HEK293 (cell line): ENCODE results near the gene CFAP43.

Experiments
- CTCF ChIA-PET: fragments of 350-600 bp; formaldehyde crosslinking; extraction: SDS; loops from one replicate; lab custom pipeline; 2021; ENCODE audit warnings: antibody characterized with exemption; lab: Yijun Ruan, JAX
- POLR2A ChIA-PET: fragments of 300-600 bp; formaldehyde crosslinking; extraction: SDS; loops from one replicate; lab custom pipeline; 2020; ENCODE audit warnings: antibody characterized with exemption, inconsistent platforms; lab: Yijun Ruan, JAX
- H3K27ac ChIP-seq: fragments of 200-500 bp; sonication (Bioruptor generic); 2 replicates; pipeline ENCODE4 v1.5.1; 2014; ENCODE audit warnings: low read depth, low read length, control low read depth, inconsistent platforms; ENCODE audit errors: extremely low read depth
- H3K36me3 ChIP-seq, 2 experiments: fragments of 200-500 bp in 1 of 2; sonication (Bioruptor generic) in 1 of 2; 1 replicate in 1 of 2; 2 replicates in 1 of 2; pipeline ENCODE4 v1.5.1; 2014 to 2017; ENCODE audit warnings: inconsistent platforms in 2 of 2, low read length in 2 of 2; ENCODE audit not compliant: control insufficient read depth in 2 of 2, insufficient read depth in 1 of 2
- H3K4me1 ChIP-seq: fragments of 200-500 bp; sonication (Bioruptor generic); 2 replicates; pipeline ENCODE4 v1.5.1; 2014; ENCODE audit warnings: mild to moderate bottlenecking, low read length, inconsistent platforms; ENCODE audit not compliant: control insufficient read depth, insufficient read depth
- H3K4me3 ChIP-seq: 2 replicates; pipeline ENCODE4 v1.5.1; 2011; ENCODE audit warnings: low read depth, mild to moderate bottlenecking, control low read depth, low read length, moderate library complexity
- H3K9me3 ChIP-seq: fragments of 200-500 bp; sonication (Bioruptor generic); 2 replicates; pipeline ENCODE4 v1.5.1; 2014; ENCODE audit warnings: low read depth, low read length, inconsistent platforms; ENCODE audit not compliant: control insufficient read depth, insufficient read depth
- KLF9 ChIP-seq: fragments of 450-650 bp; formaldehyde crosslinking; IDR thresholded peaks from 2 replicates; pipeline ENCODE4 v1.5.1; 2016; ENCODE audit warnings: missing biosample characterization, missing genetic modification characterization, low read depth
- RBAK ChIP-seq: fragments of 450-650 bp; formaldehyde crosslinking; IDR thresholded peaks from 2 replicates; pipeline ENCODE4 v1.5.1; 2016; ENCODE audit warnings: missing biosample characterization, missing genetic modification characterization
- REST ChIP-seq: fragments of 450-650 bp; formaldehyde crosslinking; IDR thresholded peaks from 2 replicates; pipeline ENCODE4 v1.5.1; 2016; ENCODE audit warnings: missing biosample characterization, missing genetic modification characterization
- SCRT2 ChIP-seq: fragments of 450-650 bp; formaldehyde crosslinking; IDR thresholded peaks from 2 replicates; pipeline ENCODE4 v1.5.1; 2016; ENCODE audit warnings: missing biosample characterization, missing genetic modification characterization
- ZFP69B ChIP-seq: fragments of 450-650 bp; formaldehyde crosslinking; IDR thresholded peaks from 2 replicates; pipeline ENCODE4 v1.5.1; 2016; ENCODE audit warnings: missing biosample characterization, missing genetic modification characterization
- ZIC2 ChIP-seq: fragments of 450-650 bp; formaldehyde crosslinking; IDR thresholded peaks from 2 replicates; pipeline ENCODE4 v1.5.1; 2016; ENCODE audit warnings: missing biosample characterization, missing genetic modification characterization
- ZNF175 ChIP-seq: fragments of 450-650 bp; formaldehyde crosslinking; IDR thresholded peaks from 2 replicates; pipeline ENCODE4 v1.5.1; 2016; ENCODE audit warnings: missing biosample characterization, missing genetic modification characterization
- ZNF335 ChIP-seq: fragments of 450-650 bp; formaldehyde crosslinking; conservative IDR thresholded peaks from 2 replicates; pipeline ENCODE4 v1.5.1; 2016; ENCODE audit warnings: missing biosample characterization, missing genetic modification characterization
- ZNF37A ChIP-seq: fragments of 450-650 bp; IDR thresholded peaks from 2 replicates; pipeline ENCODE4 v1.5.1; 2018; ENCODE audit warnings: missing biosample characterization, missing genetic modification characterization
- ZNF426 ChIP-seq: fragments of 450-650 bp; formaldehyde crosslinking; IDR thresholded peaks from 2 replicates; pipeline ENCODE4 v1.5.1; 2017; ENCODE audit warnings: missing biosample characterization, missing genetic modification characterization, mild to moderate bottlenecking, inconsistent platforms, moderate library complexity
- ZNF501 ChIP-seq: fragments of 450-650 bp; formaldehyde crosslinking; IDR thresholded peaks from 2 replicates; pipeline ENCODE4 v1.5.1; 2016; ENCODE audit warnings: missing biosample characterization, missing genetic modification characterization
- ZNF544 ChIP-seq: fragments of 450-650 bp; formaldehyde crosslinking; IDR thresholded peaks from 2 replicates; pipeline ENCODE4 v1.5.0; 2017; ENCODE audit warnings: missing biosample characterization, missing genetic modification characterization
- ZNF626 ChIP-seq: fragments of 450-650 bp; sonication (Bioruptor Pico); formaldehyde crosslinking; IDR thresholded peaks from 2 replicates; pipeline ENCODE4 v1.5.1; 2018; ENCODE audit warnings: missing biosample characterization, missing genetic modification characterization, inconsistent platforms
- ZNF768 ChIP-seq: fragments of 450-650 bp; formaldehyde crosslinking; IDR thresholded peaks from 2 replicates; pipeline ENCODE4 v1.5.1; 2018; ENCODE audit warnings: missing biosample characterization, mild to moderate bottlenecking, missing genetic modification characterization
- ZNF777 ChIP-seq: fragments of 450-650 bp; formaldehyde crosslinking; IDR thresholded peaks from 2 replicates; pipeline ENCODE4 v1.5.1; 2017; ENCODE audit warnings: missing biosample characterization, missing genetic modification characterization, borderline replicate concordance
- ZSCAN23 ChIP-seq: fragments of 450-650 bp; formaldehyde crosslinking; IDR thresholded peaks from 2 replicates; pipeline ENCODE4 v1.5.1; 2016; ENCODE audit warnings: missing biosample characterization, missing genetic modification characterization
- TF ChIP-seq, protein P1 (sequence below): fragments of 450-650 bp; formaldehyde crosslinking; IDR thresholded peaks from 2 replicates; pipeline ENCODE4 v1.5.1; 2017; ENCODE audit warnings: missing biosample characterization, missing genetic modification characterization
- TF ChIP-seq, protein P2 (sequence below): fragments of 450-650 bp; formaldehyde crosslinking; IDR thresholded peaks from 2 replicates; pipeline ENCODE4 v1.5.1; 2016; ENCODE audit warnings: missing biosample characterization, missing genetic modification characterization
- TF ChIP-seq, protein P3 (sequence below): fragments of 450-650 bp; formaldehyde crosslinking; IDR thresholded peaks from 2 replicates; pipeline ENCODE4 v1.5.1; 2017; ENCODE audit warnings: missing biosample characterization, missing genetic modification characterization
- TF ChIP-seq, protein P4 (sequence below): fragments of 450-650 bp; formaldehyde crosslinking; IDR thresholded peaks from 2 replicates; pipeline ENCODE4 v1.5.1; 2016; ENCODE audit warnings: missing biosample characterization, missing genetic modification characterization, borderline replicate concordance

Gene CFAP43

DNA sequence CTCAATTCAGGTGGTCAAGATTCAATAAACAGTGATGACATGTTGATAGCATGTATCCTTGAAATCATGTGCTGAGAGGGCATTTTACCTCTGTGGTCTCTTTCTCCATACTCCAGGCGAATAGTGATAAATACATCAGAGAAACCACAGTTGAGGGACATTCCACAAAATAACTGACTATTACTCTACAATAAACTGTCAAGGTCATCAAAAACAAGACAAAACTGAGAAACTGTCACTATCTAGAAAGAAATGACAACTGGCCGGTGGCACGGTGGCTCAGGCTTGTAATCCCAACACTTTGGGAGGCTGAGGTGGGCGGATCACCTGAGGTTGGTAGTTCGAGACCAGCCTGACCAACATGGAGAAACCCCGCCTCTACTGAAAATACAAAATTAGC, 94.0 kb downstream of the CFAP43 start:
- Histone ChIP-seq H3K36me3 (no peaks in the 10 kb centered on the region), H3K4me1 (peaks cover 6% of the 10 kb centered on the region; the same call in 1 of the 2 replicates), H3K27ac (no peak overlapping the region), H3K4me3 (no peak overlapping the region), H3K9me3 (no peaks in the 10 kb centered on the region)
- ChIA-PET CTCF (interaction anchor here (0.7 kb wide), 1 partner anchor 93 kb away, joined by 3 read pairs; no protein-coding TSS in a partner anchor), POLR2A (no interaction called here)
- no peak for TF ChIP-seq ZNF175 (tag by site-specific recombination)
- TF ChIP-seq, protein P1, sequence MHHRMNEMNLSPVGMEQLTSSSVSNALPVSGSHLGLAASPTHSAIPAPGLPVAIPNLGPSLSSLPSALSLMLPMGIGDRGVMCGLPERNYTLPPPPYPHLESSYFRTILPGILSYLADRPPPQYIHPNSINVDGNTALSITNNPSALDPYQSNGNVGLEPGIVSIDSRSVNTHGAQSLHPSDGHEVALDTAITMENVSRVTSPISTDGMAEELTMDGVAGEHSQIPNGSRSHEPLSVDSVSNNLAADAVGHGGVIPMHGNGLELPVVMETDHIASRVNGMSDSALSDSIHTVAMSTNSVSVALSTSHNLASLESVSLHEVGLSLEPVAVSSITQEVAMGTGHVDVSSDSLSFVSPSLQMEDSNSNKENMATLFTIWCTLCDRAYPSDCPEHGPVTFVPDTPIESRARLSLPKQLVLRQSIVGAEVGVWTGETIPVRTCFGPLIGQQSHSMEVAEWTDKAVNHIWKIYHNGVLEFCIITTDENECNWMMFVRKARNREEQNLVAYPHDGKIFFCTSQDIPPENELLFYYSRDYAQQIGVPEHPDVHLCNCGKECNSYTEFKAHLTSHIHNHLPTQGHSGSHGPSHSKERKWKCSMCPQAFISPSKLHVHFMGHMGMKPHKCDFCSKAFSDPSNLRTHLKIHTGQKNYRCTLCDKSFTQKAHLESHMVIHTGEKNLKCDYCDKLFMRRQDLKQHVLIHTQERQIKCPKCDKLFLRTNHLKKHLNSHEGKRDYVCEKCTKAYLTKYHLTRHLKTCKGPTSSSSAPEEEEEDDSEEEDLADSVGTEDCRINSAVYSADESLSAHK (tag by site-specific recombination): no peak
- TF ChIP-seq RBAK (tag by site-specific recombination): no peak
- TF ChIP-seq, protein P2, sequence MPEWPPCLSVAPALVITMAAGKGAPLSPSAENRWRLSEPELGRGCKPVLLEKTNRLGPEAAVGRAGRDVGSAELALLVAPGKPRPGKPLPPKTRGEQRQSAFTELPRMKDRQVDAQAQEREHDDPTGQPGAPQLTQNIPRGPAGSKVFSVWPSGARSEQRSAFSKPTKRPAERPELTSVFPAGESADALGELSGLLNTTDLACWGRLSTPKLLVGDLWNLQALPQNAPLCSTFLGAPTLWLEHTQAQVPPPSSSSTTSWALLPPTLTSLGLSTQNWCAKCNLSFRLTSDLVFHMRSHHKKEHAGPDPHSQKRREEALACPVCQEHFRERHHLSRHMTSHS (tag by site-specific recombination): no peak
- TF ChIP-seq, protein P3, sequence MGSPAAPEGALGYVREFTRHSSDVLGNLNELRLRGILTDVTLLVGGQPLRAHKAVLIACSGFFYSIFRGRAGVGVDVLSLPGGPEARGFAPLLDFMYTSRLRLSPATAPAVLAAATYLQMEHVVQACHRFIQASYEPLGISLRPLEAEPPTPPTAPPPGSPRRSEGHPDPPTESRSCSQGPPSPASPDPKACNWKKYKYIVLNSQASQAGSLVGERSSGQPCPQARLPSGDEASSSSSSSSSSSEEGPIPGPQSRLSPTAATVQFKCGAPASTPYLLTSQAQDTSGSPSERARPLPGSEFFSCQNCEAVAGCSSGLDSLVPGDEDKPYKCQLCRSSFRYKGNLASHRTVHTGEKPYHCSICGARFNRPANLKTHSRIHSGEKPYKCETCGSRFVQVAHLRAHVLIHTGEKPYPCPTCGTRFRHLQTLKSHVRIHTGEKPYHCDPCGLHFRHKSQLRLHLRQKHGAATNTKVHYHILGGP: no peak
- no peak for TF ChIP-seq ZNF768
- TF ChIP-seq ZNF777 (tag by site-specific recombination): no peak
- TF ChIP-seq KLF9 (tag by site-specific recombination): no peak
- TF ChIP-seq REST (tag by site-specific recombination): no peak
- TF ChIP-seq ZNF544 (tag by site-specific recombination): no peak
- no peak for TF ChIP-seq ZSCAN23 (tag by site-specific recombination)
- no peak for TF ChIP-seq ZNF626 (tag by site-specific recombination)
- no peak for TF ChIP-seq ZNF426 (tag by site-specific recombination)
- no peak for TF ChIP-seq ZFP69B (tag by site-specific recombination)
- no peak for TF ChIP-seq ZNF501 (tag by site-specific recombination)
- TF ChIP-seq ZIC2 (tag by site-specific recombination): no peak
- no peak for TF ChIP-seq ZNF335 (tag by site-specific recombination)
- TF ChIP-seq ZNF37A: no peak
- TF ChIP-seq, protein P4, sequence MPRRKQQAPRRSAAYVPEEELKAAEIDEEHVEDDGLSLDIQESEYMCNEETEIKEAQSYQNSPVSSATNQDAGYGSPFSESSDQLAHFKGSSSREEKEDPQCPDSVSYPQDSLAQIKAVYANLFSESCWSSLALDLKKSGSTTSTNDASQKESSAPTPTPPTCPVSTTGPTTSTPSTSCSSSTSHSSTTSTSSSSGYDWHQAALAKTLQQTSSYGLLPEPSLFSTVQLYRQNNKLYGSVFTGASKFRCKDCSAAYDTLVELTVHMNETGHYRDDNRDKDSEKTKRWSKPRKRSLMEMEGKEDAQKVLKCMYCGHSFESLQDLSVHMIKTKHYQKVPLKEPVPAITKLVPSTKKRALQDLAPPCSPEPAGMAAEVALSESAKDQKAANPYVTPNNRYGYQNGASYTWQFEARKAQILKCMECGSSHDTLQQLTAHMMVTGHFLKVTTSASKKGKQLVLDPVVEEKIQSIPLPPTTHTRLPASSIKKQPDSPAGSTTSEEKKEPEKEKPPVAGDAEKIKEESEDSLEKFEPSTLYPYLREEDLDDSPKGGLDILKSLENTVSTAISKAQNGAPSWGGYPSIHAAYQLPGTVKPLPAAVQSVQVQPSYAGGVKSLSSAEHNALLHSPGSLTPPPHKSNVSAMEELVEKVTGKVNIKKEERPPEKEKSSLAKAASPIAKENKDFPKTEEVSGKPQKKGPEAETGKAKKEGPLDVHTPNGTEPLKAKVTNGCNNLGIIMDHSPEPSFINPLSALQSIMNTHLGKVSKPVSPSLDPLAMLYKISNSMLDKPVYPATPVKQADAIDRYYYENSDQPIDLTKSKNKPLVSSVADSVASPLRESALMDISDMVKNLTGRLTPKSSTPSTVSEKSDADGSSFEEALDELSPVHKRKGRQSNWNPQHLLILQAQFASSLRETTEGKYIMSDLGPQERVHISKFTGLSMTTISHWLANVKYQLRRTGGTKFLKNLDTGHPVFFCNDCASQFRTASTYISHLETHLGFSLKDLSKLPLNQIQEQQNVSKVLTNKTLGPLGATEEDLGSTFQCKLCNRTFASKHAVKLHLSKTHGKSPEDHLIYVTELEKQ (tag by site-specific recombination): no peak
- no peak for TF ChIP-seq SCRT2 (tag by site-specific recombination)
